ENCODE results near the gene COL8A2. TPM values are rescaled to one million over a fixed set of nuclear protein-coding genes. Genes with fewer than 3 reads are reported as not detected.

Gene COL8A2
- total RNA-seq (2022; extraction: Qiagen RNA extraction) = 0.08 to 0.17 TPM (median 0.11 TPM) in 5 replicates

DNA sequence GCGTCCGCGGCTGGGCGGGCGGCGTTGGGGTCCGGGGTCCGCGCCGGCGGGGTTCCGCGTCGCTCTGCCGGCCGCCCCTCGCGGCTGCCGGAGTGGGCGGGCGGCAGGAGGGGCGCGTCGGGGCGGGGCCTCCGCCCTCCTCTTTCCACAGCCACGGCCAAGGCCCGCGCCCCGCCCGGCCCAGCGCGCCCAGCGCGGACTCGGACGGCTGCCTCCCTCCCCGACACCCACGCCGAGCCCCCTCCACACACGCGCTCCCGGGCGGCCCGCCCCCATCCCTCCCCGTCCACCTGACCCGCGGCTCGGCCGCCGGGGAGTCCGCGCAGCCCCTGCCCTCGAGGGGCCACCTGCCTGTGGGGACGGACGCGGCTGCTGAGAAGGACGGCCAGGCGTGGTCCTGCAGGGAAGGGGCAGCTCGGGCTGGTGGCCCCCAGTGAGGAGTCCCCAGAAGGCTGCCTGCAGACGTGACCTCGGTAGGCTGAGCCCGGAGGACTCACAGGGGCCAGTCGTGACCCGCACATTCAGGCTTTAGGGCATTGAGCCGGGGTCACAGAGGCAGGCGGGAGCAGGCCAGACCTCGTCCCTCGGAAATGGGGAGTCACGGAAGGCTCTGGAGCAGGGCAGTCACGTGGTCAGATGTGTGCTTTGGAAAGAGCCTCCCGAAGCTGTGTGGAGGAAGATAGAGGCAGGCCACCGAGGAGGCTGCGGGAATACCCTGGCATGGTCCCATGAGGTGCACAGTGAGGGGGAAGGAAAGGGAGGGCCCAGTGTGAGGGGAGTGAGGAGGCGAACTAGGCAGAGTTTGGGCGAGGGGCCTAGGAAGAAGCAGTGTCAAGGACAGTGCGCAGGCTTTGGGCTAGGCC, at the start of gene COL8A2:
TSS of gene COL8A2 (minus strand) at position 94 of the 863 bp plus-strand sequence. CDS start 24,980 bp downstream, outside the sequence.

DNA sequence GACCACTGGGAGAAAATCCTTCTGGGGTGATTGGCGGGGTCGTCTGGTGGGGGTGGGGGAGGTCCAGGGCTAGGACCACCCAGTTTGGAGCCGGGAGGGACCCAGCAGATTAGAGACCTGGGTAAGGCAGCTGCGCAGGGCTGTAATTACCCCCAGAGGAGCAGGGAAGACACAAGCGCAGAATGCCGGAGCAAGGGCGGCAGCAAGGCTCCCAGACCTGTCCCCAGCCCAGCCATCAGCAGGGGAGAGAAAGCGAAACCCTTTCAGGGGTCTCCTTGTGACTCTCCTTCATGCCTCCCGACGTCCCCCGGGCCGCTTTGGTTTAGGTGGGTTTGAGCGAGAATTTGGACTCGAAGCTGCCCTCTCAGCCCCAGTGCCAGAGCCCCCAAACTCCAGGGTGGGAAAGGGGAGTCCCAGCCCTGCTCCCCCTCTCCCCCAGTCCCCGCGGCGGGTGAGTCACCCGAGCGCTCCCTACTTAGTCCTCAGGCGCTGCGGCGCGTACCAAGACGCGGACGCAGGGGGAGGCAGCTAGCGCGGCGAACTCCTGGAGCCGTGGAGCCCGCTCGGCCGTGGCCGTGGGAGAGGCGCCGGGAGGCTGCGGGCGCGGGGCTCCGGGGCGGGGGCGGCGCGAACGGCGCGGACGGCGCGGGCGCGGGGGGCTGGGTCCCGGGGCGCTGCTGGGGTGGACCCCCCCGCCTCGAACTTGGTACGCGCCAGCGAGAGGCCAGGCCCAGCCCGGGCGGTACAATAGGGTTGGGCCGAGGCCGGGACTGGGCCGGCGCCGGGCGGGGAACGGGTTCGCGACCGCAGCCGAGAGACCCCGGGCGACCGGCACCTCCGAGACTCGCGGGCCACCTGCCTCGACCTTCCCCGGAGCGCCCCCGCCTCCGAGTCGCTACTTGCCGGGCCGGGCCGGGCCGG, 30.6 kb upstream of the COL8A2 start, which contains the start of gene MAP7D1:
TSS of gene MAP7D1 (plus strand) at position 753 of the 921 bp plus-strand sequence. CDS start 258 bp downstream, outside the sequence.

DNA sequence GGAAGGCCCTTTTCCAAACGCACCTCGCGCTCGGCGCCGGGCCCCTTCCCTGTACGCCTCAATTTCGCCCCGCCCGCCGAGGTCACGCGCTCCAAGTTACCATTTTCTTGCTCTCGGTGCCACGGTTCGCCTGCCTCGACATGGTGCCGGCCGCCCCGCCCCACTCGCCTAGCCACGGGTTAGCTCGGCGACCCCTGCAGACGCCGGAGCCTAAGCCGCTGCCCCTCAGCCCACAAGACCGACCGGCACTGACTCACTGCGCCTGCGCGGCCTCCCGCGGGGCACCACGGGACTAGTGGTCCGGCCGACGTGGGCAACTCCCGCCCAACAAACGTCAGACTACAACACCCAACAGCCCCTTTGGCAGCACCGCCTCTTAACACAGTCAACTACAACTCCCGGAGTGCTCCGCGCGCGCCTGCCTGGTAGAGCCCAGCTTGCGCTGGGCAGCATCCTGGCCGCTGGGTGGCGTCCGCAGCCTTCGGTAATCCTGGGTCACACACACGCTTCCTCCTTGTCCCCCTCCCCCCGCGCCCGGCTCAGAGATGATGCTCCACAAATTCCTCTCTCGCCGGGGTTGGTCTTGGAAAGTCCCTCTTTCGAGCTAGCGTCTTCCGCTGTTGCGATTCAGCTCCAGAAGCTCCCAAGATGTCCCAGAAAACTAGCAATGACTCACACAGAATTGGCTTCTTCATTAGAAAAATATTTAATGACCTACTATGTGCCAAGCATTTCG, 24.4 kb upstream of the COL8A2 start, which contains the start of gene TRAPPC3:
TSS of gene TRAPPC3 (minus strand) at position 250 of the 736 bp plus-strand sequence. CDS start at position 142, 108 bp downstream.

DNA sequence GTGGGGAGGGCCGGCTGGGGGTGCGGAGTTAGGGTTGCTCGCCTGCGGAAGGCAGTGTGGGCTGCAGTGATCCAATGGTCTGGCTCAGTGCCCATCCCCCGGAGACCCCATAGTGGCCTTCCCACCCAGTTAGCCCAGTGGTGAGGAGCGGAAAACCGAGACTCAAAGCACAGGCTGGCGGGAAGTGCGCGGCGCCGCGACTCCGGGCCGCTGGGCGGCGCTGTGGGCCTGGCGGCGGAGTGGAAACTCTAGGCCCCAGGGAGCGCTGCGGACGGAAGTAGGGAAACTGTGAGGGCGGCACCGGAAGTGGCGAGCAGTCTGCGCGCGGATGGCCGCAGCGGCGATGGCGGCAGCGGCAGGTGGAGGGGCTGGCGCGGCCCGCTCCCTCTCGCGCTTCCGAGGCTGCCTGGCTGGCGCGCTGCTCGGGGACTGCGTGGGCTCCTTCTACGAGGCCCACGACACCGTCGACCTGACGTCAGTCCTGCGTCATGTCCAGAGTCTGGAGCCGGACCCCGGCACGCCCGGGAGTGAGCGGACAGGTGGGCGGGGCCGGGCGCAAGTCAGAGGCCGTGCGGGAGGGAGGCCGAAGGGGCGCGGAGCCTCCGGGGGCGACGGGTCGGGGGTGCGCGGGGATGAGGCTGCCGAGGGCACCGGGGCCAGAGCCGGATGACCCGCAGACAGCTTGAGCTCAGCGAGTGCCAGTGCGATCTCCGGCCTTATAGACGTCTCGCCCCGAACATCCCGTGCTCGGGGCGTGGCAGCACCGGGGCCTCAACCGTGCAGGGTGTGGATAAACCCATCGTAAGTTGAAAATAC, 36.2 kb downstream of the COL8A2 start, which contains the start of gene ADPRS:
TSS of gene ADPRS (plus strand) at position 316 of the 816 bp plus-strand sequence. CDS start at position 329, 13 bp downstream.

DNA sequence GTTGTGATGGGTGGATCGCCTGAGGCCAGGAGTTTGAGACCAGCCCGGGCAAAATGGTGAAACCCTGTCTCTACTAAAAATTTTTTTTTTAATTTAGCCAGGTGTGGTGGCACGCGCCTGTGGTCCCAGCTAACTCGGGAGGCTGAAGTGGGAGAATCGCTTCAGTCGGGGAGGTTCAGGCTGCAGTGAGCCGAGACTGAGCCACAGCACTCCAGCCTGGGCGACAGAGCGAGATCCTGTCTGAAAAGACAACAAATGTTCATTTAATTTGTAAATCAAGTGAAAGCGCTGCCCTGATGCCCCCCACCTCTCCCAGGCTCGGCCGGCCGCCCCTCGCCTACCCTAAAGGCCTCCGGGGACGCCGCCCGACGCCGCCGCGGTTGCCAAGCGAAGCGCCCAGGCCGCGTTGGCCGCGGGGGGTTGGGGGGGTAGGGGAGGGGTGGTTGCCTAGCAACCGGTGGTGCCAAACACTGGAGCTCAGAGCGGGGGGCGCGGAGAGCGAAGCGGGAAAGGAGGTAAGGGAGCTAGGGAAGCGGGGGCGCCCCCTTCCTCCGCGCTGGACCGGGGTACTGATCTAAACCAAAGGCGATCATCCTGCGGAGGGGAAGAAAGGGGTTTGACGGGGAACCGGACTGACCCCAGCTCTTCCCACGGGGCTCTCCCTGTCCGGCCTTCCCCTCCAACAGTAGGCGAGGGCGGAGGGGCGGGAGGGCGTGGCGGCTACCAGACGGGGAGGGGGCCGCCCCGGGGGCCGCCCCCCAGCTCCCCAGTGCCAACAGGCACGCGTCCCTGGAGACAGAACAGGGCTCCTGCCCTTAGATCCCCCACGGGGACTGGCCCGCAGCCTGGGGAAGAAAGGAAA, 41.2 kb downstream of the COL8A2 start, which contains the start of gene TEKT2:
TSS of gene TEKT2 (plus strand) at position 460 of the 862 bp plus-strand sequence. CDS start 828 bp downstream, outside the sequence.

Other genes starting within 250 kb of the COL8A2 start
- 3.0 to 4.8 TPM (median 4.0 TPM) in 5 replicates for gene AGO1, start 242.0 kb downstream of the COL8A2 start, total RNA-seq (2022; extraction: Qiagen RNA extraction)
- 5.8 to 7.7 TPM (median 6.5 TPM) in 5 replicates for gene AGO3, start 194.1 kb downstream of the COL8A2 start, total RNA-seq (2022; extraction: Qiagen RNA extraction)
- 0.09 TPM in 1 of 5 replicates, not detected in the others for gene TEKT2, start 41.1 kb downstream of the COL8A2 start, total RNA-seq (2022; extraction: Qiagen RNA extraction)
- gene ADPRS, start 36.3 kb downstream of the COL8A2 start, total RNA-seq (2022; extraction: Qiagen RNA extraction) = 24.8 to 34.2 TPM (median 30.3 TPM) in 5 replicates
- 80.4 to 90.8 TPM (median 82.6 TPM) in 5 replicates for gene TRAPPC3, start 24.3 kb upstream of the COL8A2 start, total RNA-seq (2022; extraction: Qiagen RNA extraction)
- gene MAP7D1, start 30.9 kb upstream of the COL8A2 start, total RNA-seq (2022; extraction: Qiagen RNA extraction) = 210 to 248 TPM (median 238 TPM) in 5 replicates
- 63.9 to 88.8 TPM (median 69.6 TPM) in 5 replicates for gene THRAP3, start 99.2 kb upstream of the COL8A2 start, total RNA-seq (2022; extraction: Qiagen RNA extraction)
- 2.0 to 3.4 TPM (median 2.6 TPM) in 5 replicates for gene SH3D21, start 181.1 kb upstream of the COL8A2 start, total RNA-seq (2022; extraction: Qiagen RNA extraction)
- 10.7 to 26.0 TPM (median 24.6 TPM) in 5 replicates for gene EVA1B, start 198.4 kb upstream of the COL8A2 start, total RNA-seq (2022; extraction: Qiagen RNA extraction)